Bone marrow (tissue), 2 donors: ENCODE results near the gene KNDC1.
"Not testable (repeated sequence)": the region's sequence is repeated elsewhere in the genome, so short reads cannot be mapped to it uniquely, and the experiment has no call there.

Experiments
- DNase-seq, 2 donors: peaks; one replicate each; lab custom pipeline; 2025; lab: John Stamatoyannopoulos, UW

The KNDC1 gene

DNA sequence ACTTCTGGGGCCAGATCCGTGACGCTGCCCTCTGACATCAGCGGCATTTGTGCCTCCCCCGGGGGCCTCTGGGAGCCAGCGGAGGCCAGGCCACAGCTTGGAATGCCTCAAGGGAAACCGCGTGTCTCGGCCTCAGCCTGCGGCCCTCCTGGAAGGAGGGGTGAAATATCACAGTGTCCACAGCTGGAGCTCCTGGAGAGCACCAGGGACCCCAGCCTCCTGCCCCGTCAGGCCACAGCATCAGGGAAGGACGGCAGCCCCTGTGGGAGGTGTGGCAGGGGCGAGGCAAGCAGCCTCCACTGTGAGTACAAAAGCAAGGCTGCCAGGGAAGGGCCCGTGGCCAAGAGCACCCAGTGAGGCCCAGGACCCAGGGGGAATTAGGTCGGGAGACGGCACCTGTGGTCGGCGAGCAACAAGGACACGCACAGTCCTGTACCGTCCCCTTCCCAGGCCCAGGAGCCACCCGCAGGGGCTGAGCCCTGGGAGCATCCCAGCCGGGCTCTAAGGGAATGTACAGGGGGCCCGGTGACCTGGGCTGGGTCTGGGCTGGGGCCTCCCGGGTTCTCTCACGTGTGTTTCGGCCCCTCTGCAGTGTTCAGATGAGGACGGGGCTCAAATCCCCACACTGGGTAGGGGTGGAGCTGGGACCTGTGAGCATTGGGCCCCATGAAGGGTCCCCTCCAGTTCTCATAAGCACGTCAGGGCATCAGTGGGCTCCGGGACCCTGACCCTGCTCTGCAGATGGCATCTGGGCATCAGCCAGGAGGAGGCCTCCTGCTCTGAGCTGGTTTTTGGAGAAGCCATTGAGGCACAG lies 18.7 kb upstream of the KNDC1 start:
- DNase-seq = no peak

DNA sequence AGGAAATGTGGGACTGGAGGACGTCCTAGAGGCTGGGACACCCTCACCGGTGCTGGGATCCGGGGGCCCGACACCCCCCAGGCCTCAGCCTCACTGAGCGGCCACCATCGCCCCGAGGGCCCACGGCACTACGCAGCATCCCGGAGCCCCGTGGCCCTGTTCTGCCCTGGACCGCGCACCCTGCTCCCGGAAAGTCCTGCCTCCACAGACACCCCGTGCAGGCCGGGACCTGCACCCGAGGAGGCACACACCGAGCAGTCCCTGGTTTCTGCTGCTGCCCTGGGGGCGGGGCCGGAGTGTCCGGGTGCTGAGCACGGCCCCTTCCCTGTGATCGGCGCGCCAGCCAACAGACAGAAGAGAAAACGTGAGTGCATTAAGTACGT lies 18.1 kb upstream of the KNDC1 start:
- no peak for DNase-seq

DNA sequence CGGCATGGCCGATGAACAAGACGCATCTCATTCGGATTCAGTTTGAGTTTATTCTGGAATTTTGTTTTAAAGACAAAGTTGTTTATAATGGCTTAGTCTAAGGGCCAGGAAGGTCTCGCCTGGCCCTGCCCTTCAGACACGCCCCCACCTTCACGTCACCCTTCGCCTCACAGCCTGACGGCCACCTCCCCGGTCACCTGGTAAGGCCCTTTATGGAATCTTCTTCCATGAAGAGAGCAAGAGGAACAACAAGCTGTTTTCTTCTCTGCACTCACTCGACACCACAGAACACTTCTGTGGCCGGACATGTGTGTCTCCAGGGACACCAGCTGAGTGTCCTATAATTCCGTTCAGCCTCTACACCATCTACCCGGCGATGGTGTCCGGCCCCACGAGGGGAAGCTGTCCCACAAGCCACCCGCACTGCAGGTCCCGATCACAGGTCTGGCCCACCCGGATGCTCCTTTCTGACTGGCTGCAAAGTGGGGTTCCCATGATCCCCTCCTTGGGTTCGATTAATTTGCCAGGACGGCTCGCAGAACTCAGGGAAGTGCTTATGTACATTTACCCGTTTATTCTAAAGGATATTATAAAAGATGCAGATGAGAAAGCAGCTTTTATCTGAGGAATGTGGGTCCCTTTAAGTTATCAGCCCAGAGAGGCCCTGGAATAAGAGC lies 17.4 kb upstream of the KNDC1 start:
- DNase-seq = no peak

DNA sequence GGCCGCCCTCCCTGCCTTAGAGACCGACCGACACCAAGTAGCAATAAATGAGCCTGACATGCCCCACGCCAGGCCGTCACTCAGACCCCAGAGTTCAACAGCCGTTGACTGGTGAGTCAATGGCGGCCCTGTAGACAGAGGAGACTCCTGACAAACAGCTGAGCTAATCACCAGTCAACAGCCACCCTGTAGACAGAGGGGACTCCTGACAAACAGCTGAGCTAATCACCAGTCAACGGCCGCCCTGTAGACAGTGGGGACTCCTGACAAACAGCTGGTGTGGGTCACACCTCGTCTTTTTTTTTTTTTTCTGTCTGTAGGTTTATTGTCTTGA lies 16.9 kb upstream of the KNDC1 start:
- DNase-seq = no peak

DNA sequence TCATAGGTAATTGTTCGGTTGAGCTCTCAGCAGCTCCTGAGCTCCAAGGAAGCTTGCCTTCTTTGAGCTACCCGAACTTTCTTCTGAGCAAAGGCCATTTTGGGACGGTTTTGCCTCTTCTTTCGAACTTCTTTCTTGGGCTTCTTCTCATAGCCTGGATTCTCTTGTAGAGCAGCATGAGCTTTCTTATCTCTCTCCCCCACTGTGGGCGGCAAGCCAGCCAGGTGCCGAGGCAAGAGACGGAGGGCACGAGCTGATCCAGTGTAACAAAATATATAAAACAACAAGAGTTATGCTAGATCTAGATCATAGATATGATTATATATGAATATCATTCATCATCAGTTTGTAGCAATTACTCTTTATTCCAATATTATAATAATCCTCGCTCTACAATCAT lies 16.5 kb upstream of the KNDC1 start:
- no peak for DNase-seq

DNA sequence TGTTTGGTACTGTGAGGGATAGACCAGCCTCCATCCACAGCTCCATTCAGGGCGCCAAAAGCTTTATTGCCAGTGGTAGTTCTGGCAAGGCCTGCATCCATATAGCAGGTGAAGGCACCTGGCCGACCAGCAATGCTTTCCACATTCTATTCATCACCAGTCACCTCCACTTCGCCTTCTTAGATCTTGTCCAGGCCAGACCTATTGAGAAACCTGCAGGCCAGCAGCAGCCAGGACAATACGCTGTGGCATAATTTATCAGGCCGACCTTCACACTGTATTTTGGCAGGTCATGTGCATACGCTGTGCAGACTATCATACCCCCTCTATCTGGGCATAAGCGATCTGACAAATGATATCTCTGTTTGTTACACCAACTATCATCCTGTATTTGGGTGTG lies 15.2 kb upstream of the KNDC1 start:
- DNase-seq = no peak

DNA sequence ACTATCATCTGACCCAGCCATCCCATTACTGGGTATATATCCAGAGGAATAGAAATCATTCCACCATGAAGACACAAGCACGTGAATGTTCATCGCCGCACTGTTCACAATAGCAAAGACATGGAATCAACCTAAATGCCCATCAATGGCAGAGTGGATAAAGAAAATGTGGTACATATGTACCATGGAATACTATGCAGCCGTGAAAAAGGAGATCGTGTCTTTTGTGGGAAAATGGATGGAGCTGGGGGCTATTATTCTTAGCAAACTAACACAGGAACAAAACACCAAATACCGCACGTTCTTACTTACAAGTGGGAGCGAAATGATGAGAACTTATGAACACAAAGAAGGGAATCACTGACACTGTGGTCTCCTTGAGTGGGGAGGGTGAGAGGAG lies 9.8 kb upstream of the KNDC1 start:
- DNase-seq = no peak

DNA sequence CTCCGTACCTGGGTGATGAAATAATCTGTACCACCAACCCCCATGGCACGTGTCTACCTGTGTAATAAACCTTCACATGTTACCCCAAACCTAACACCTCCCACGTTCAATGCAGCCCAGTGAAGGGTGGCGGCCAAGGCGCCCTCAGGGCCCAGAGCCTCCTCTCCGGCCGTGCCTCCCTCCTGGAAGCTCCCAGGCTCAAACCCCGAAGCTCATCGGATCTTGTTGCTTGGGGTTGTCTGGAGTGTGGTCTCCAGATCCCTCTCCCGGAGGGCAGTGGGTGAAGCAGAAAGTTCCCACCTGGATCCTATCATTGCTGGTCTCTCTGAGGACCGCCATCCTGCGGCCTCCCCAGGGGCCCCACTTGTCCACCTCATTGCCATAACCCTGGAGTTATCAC lies 9.4 kb upstream of the KNDC1 start:
- DNase-seq = no peak

DNA sequence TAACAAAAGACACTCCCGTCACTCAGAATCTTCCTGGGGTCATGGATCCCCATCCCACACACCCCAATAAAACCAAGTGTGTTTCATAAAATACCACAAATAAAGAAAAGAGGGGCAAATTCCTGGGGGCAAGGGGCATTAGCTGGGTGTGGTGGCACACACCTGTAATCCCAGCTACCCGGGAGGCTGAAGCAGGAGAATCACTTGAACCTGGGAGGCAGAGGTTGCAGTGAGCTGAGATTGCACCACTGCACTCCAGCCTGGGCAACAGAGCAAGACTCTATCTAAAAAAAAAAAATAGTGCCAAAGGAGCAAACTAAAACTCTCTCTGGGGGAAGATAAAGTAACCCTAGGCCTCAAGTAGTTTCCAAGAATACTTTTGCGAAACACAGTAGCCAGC lies 8.9 kb upstream of the KNDC1 start:
- DNase-seq = not testable (repeated sequence)

DNA sequence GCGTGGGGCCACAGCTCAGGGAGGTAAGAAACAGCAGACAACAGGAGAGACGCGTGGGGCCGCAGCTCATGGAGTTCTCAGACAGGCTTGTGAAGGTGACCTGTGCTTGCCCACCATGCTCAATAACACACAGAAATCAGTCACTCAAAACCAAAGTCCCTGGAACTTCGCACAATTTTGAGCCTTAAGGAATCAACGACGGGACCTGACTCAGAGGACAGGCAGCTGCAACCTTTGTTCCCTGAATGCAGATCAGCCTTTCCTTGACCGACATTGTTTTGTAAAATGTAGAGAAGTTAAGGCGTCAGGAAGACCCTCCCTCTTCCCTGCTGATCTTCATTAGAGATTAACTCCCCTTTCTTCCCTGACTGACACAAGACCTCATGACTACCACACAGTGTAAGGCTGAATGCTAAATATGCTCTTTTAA lies 8.5 kb upstream of the KNDC1 start:
- DNase-seq = no peak

DNA sequence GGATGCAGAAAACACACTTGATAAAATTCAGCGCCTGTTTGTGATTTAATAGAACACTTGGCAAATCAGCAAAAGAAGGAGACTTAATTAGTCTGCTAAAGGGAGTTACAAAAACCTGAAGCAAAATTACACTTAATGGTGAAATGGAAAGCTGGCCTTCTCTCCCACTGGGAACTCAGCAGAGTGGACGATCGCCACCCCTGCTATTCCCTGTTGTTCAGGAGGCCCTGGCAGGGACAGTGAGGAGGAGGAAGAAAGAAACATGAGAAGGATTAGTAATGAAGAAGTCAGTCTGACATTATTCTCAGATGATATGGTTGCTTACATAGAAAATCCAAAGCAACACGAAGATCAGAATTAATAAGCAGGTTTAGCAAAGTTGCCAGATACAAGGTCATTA lies 5.6 kb upstream of the KNDC1 start:
- DNase-seq = no peak

DNA sequence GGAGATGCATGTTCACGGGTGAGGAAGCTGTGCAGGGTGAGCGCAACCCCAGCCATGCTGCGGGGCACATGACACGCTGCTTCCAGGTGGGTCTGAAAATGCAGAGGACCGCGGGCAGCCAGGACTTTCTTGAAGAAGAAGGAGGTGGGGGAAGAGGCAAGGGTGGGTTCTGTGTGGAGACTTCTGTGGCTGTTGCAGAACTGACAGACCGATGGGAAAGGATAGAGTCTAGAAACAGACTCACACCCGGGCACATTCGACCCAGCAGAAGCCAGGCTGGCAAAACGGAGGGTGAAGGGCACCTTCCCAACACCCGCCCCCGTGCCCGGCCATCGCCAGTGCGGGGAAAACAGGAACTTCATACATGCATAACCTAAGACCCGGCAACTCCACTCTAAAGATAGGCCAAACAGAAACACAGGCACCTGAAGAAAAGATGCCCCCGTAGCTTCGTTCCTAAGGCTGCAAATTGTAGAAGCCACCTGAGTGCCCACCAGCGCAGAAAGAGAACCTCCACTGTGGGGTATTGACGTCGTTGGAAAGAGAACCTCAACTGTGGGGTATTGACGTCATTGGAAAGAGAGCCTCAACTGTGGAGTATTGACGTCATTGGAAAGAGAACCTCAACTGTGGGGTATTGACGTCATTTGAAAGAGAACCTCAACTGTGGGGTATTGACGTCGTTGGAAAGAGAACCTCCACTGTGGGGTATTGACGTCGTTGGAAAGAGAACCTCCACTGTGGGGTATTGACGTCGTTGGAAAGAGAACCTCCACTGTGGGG lies 4.8 kb upstream of the KNDC1 start:
- no peak for DNase-seq

DNA sequence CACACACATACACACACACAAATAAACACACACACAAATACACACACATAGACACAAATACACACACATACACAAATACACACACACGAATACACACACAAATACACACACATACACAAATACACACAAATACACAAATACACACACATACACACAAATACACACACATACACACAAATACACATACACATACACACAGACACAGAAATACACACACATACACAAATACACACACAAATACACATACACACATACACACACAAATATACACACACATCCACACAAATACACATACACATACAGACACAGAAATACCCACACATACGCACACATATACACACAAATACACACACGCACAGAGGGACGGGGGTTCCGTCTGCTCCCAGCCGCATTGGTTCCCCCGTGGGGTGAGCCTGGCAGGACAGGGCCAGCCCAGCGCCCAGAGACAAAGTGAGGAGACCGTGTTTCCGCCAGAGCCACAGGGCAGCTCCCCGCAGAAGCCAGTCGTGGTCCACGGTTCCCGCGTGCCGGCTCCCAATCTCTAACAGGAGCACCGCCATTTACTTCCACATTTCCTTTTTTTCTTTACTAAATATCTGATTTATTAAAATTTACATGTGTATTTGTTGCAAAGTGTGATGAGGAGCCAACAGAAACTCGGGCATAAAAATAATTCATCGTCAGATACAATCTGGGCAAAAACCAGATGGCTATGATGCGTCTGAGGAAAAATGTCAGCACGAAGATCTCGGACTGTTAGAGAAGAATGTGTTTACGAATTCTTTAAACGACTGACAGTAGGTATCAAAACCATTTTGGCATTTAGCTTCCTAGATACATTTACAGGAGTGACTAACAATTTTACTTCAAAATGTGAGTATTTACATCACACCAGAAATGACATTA lies 3.1 kb upstream of the KNDC1 start:
- no peak for DNase-seq

DNA sequence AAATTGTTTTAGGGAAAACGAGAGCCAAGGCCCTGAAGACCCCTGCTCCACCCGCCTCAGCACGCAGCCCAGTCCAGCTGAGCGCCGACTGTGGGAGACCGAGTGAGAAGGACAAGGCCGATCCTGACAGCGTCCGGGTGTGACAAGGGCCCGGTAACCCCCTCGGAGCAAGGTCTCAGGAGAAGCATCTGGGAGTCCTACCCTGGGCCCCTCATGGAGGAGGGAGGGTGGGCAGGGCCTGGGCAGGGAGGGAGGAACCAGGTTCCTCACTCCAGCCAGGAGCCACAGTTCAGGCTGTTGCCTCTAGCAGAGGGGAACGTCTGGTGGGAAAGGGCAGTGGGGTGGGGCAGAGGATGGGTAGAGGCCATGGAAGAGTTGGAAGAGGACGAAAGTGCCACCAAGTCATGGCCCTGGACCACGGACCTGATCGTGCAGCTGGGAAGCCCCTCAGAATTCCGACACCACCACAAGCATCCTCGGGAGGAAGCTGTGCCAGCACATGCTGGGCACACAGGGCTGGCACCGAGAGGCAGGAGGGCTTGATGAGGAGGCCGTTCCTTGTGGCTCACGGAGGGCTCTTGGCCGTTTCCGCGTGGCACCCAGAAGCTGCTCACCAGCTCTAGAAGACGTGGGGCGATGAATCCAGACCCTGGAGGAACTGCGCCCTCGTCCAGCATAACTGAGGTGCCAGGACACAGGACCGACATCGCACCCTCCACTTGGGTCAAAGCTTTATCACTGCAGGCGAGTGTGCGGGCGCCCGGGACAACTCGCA lies 2.2 kb upstream of the KNDC1 start:
- no peak for DNase-seq

DNA sequence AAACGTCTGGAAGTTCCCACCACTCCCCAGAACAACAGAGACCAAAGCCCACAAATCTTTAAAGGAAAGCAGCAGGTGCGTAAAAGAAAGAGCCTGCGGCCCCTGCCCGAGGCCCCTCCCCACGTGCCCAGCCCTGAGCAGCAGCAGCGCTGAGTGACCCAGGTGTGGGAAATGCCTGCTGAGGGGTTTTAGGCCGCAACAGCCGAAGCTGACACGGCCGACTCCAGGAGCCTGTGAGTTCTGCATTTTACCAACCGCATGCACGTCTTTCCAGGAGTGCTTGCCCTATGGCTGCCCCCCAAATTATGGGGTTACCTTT lies 1.6 kb upstream of the KNDC1 start:
- no peak for DNase-seq

DNA sequence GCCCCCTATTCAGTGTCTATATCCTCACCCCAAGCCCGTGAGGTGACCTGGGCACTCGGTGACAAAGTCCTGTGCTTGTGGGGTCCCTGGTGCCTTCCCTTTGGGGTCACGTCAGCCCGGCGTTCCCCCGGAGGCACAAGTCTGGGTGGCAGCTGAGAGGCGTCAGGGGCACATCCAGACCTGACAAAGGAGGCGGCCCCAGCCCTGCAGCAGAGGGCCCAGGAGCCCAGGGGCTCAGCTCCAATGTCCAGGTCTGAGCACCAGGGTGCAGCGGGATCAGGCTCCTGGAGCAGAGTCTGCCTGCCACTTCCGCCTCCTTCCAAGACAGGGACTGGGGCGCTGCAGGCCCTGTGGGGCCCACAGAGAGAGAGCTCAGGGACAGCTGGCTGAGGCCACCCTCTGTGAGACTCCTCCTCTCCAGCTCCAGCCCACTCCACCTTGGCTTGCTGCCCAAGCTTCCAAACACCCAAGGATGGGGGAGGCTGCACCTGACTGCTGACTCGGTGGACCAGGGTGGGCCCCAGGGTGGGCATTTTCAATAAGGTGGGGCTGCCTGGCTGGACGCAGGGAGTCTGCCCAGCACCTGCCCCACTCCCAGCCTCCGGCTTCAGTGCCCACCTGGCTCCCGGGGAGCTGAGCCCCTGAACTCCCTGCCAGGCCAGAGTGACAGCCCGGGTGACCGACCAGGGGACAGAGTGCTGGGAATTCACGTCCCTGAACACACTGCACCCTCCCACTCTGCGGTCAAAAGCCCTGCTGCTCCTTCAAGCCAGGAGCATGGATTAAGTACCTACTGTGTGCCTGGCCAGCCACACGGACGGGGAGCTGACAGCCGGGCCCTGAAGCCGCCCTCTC lies 1.0 kb upstream of the KNDC1 start:
- no peak for DNase-seq

DNA sequence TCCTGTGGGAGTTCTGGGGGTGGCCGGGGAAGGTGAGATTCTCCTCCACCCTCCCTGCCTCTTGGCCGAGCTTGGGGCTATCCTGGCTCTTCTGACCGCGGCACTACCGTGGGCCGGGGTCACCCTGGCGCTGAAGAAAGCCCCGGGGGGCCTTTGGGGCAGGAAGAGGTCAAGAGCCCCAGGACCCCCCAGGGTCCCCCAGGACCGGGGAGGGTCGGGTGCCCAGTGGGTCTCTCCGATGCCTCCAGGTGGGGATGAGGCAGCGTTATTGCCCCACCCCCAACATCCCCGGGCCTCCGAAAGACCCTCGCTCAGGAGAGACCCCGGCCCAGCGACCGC lies 439 bp upstream of the KNDC1 start:
- DNase-seq = no peak

DNA sequence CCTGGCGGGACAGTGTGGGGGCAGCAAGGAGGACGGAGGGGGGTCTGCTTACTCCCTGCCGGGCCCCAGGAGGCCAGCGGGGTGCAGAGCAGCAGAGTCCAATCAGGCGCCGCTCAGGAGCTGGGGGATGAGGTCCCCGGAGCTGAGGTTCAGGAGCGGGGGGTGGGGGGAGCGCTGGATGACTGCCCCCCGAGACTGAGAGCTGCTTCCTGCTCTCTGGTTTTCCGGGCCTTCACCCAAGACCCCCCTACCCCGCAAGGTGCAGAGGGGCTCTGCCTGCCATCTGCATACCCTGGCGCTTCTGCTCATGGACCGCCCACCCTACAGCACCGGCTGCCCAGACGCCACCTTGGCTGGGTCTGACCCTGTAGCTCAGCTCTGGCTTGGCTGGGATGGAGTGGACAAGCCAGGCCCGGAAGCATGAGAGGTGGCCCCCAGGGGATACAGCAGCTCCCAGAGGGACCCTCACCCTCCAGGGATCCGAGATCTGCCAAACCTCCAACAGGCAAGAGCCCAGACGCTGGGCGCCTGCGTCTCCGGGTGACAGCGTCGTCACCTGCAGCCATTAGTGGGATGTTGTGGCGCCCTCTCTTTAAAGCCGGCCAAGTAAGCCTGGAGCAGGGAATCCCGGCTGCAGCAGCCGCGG lies 930 bp downstream of the KNDC1 start:
- no peak for DNase-seq

DNA sequence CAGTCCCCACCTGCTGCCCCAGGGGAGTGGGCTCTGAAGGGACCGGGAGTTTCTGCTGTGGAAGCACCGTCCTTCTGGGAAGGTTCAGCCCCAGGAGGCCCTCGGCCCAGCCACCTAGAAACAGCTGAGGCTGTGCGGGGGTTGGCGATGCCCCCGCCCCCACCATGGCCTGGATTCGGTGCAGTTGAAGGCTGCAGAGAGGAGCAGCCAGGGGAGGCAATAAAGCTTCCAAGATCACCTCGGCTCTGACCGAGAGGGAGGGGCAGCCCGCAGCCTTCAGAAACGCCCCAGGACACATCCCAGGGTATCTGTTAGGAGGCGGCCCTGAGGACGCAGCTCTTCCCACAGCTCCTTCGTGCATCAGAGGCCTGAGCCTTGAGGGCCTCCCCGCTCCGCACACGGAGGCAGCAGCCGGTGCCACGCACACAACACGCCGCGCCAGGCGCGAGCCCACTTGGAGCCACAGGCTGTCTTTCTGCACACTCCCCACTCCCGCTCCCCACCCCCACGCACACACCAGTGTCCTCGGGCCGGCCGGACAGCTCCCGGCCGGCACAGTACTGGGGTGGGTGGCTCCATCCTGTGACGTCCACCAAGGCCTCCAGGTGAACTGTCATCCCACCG lies 1.6 kb downstream of the KNDC1 start:
- DNase-seq = no peak
